ENCODE results near the gene PDE9A.

- TF ChIP-seq POLR2A (IDR thresholded peaks at IDR 0.05; ENCODE audit: low read length): no peak
- no peak for TF ChIP-seq CTCF (IDR thresholded peaks at IDR 0.05)
- no peak for TF ChIP-seq CEBPB (IDR thresholded peaks at IDR 0.05)
- no peak for TF ChIP-seq HMGXB4 (CRISPR knock-in tag; IDR thresholded peaks at IDR 0.05; ENCODE audit: borderline replicate concordance)
- no peak for TF ChIP-seq EP300 (IDR thresholded peaks at IDR 0.05)
- no peak for TF ChIP-seq RFX5 (IDR thresholded peaks at IDR 0.05)
- TF ChIP-seq ELK1 (IDR thresholded peaks at IDR 0.05; ENCODE audit: low read depth, low read length): no peak
These were observed 19.5 kb downstream of the PDE9A start for GRCh38 chr21:42672699-42673458.

All from A549 (cell line).